Camera-type eye (tissue), 1 donor: ENCODE measurements around the gene TRIM40. TPM values are rescaled to one million over a fixed set of nuclear protein-coding genes. Genes with fewer than 3 reads are reported as not detected.

Source experiments
- total RNA-seq: library from RNA; depleted of rRNA; stranded (reverse); fragments of >200 nt; gene quantifications from one replicate; pipeline ENCODE4 v1.2.3, GENCODE V29; 2014

The TRIM40 gene, protein sequence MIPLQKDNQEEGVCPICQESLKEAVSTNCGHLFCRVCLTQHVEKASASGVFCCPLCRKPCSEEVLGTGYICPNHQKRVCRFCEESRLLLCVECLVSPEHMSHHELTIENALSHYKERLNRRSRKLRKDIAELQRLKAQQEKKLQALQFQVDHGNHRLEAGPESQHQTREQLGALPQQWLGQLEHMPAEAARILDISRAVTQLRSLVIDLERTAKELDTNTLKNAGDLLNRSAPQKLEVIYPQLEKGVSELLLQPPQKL
- total RNA-seq, result not detected

DNA sequence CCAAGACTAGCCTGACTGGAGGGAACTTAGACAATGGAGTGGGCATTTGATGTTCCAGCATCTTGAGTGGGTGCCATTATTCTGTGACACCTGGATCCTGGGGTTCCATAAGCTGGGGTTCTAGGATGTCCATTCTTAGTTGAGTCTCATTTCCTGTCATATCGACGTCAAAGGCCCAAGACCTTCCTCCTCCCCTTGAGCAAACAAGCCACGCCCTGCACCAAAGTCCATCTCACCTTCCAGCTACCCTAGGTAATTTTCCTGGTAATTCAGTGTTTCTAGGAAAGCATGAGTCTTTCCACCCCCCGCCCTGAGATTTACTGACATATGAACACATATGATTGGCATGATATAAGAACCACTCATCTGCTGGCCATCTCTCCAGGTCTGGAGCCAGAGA is at the start of gene TRIM40:
TSS of gene TRIM40 (plus strand) at position 384 of the 400 bp plus-strand sequence. CDS start 897 bp downstream, outside the sequence.

DNA sequence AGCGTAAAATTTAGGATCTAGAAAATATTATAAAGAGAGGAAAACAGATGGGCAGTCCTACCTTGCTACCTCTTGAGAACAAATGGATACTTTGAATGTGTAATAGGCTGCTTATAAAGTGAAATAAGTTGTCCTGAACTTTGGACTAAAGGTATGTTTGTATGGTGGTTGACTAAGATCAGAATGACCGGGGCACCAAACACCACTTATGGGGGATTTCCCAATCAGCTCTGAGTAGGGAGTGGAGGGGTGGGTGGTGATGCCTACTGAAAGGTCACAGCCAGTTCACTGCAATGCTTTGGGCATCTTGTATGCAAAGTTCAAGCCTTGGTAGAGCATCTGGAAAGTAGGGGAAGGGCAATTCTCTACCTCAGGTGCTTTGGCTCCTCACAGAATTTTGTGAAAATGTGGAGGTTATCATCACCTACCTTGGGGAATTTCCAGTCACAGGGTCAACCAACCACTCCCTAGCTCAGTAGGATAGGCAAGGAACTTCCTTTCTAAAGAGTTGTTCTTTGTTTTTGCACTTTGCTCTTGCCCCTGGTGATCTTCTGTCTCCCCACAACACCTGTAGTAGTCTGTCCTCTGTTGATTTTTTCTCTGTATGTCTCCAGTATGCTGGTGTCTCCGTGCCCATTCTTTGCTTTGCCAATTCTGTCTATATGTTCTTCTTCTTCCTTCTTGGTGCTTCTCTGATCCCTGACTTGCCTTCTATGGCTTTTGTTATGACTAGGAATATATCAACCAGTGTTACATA is 22.8 kb upstream of the TRIM40 start, which contains the start of gene TRIM31:
TSS of gene TRIM31 (minus strand) at position 88 of the 757 bp plus-strand sequence. CDS start 285 bp downstream, outside the sequence.

GRCh38 chr6:30160785-30161531 is 25.0 kb downstream of the TRIM40 start, which contains the start of gene TRIM10:
Gene TRIM10 (minus strand): TSS chr6:30161211. CDS start chr6:30160858, 353 bp downstream.

DNA sequence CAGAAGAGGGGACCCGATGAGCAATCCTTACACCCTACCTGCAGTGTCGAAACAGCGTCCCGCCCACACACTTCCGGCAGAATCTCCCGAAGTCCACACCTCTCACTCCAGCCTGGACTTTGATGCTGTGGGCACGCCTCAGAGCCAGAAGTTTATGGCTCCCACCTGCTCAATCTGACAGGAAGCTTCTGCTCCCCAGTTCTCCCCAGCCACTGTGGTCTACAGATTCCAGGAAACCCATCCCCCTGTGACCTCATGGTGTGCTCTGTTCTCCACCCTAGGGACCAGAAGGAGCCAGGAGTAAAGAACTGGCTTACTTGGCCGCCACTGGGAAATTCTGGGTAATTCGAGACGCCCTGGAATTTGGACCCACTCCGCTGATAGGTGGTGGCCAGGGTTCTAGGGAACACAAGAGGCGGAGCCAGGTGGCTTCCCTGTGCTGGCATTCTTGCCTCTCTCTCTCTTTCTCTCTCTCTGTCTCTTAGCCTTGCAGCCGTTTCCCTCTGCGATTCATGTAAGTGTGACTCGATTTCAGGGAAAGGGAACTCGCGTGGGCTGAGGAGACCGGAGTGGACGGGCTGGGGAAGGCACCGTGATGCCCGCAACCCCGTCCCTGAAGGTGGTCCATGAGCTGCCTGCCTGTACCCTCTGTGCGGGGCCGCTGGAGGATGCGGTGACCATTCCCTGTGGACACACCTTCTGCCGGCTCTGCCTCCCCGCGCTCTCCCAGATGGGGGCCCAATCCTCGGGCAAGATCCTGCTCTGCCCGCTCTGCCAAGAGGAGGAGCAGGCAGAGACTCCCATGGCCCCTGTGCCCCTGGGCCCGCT is 27.4 kb downstream of the TRIM40 start, which contains the start of gene TRIM15:
TSS of gene TRIM15 (plus strand) at position 457 of the 828 bp plus-strand sequence. CDS start at position 596, 139 bp downstream.

Other genes starting within 250 kb of the TRIM40 start
- gene HLA-A, start 193.6 kb upstream of the TRIM40 start, total RNA-seq, result 112 TPM
- gene POLR1H, start 74.9 kb upstream of the TRIM40 start, total RNA-seq, result 17.3 TPM
- gene PPP1R11, start 68.9 kb upstream of the TRIM40 start, total RNA-seq, result 19.2 TPM
- gene RNF39, start 60.4 kb upstream of the TRIM40 start, total RNA-seq, result 0.22 TPM
- gene TRIM31, start 23.1 kb upstream of the TRIM40 start, total RNA-seq, result not detected
- gene TRIM10, start 25.1 kb downstream of the TRIM40 start, total RNA-seq, result 1.0 TPM
- not detected for gene TRIM15, start 27.4 kb downstream of the TRIM40 start, total RNA-seq
- gene TRIM26, start 77.3 kb downstream of the TRIM40 start, total RNA-seq, result 39.6 TPM
- 11.2 TPM for gene TRIM39, start 190.8 kb downstream of the TRIM40 start, total RNA-seq
- 24.8 TPM for gene RPP21, start 209.0 kb downstream of the TRIM40 start, total RNA-seq